Epithelial cell of esophagus (primary cell): ENCODE measurements around the gene TUBB3.

Experiments used
- DNase-seq: peaks from one replicate; pipeline ENCODE4 v3.0.0; 2010; ENCODE audit warnings: low read depth
- H3K4me3 ChIP-seq: 2 replicates; pipeline ENCODE4 v1.5.1; 2011; ENCODE audit warnings: mild to moderate bottlenecking, low read length, control low read depth
- TF ChIP-seq, protein P1 (sequence below): IDR thresholded peaks from 2 replicates; pipeline ENCODE4 v1.5.1; 2011; ENCODE audit warnings: low read depth, mild to moderate bottlenecking, low read length, control low read depth, inconsistent platforms; ENCODE audit not compliant: insufficient read depth; ENCODE audit errors: missing control alignments

Gene TUBB3

DNA sequence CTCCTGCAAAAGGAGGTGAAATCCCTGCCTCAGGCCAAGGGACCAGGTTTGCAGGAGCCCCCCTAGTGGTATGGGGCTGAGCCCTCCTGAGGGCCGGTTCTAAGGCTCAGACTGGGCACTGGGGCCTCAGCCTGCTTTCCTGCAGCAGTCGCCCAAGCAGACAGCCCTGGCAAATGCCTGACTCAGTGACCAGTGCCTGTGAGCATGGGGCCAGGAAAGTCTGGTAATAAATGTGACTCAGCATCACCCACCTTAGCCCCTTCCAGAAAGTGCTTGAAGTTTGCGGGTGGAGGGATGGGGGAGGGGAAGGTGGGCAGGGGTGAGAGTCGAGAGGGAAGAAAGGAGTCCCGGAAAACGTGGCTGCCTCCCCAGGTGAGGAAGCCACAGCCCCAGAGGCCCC lies 2.4 kb upstream of the TUBB3 start:
- H3K4me3 ChIP-seq: no peak overlapping the region
- TF ChIP-seq, protein P1, sequence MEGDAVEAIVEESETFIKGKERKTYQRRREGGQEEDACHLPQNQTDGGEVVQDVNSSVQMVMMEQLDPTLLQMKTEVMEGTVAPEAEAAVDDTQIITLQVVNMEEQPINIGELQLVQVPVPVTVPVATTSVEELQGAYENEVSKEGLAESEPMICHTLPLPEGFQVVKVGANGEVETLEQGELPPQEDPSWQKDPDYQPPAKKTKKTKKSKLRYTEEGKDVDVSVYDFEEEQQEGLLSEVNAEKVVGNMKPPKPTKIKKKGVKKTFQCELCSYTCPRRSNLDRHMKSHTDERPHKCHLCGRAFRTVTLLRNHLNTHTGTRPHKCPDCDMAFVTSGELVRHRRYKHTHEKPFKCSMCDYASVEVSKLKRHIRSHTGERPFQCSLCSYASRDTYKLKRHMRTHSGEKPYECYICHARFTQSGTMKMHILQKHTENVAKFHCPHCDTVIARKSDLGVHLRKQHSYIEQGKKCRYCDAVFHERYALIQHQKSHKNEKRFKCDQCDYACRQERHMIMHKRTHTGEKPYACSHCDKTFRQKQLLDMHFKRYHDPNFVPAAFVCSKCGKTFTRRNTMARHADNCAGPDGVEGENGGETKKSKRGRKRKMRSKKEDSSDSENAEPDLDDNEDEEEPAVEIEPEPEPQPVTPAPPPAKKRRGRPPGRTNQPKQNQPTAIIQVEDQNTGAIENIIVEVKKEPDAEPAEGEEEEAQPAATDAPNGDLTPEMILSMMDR: no peak
- no peak for DNase-seq

DNA sequence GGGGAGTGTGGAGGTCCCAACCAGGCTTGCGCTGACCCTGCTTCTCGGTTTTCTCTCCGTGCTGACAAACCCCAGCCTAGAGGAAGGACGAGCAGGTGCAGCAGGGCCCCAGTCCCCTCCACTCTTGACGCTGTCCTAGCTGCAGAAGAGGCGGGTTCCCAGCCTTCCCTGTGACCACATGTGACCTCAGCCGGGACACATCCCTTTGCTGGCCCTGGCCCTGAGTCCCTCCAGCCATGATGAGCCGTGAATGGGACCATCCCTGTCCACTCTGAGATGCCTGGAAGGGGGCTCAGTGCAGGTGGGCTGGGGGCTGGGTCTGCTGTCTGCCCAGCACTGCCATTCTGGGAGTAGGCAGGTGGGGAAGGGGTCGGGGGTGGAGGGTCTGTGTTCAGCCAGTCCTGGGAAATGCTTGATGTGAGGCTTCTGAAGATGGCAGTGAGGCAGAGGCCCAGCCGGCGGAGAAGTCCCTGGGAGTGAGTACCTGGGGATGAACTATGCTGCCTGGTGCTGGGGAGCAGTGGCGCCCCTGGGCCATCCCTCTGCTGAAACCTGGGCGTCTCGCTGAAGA lies 1.9 kb upstream of the TUBB3 start:
- no peak for DNase-seq
- TF ChIP-seq, protein P1: no peak
- H3K4me3 ChIP-seq: no peak overlapping the region

- peak; percentile 91 for DNase-seq
Measured at GRCh38 chr16:89921702-89922476, 1.3 kb upstream of the TUBB3 start.

DNA sequence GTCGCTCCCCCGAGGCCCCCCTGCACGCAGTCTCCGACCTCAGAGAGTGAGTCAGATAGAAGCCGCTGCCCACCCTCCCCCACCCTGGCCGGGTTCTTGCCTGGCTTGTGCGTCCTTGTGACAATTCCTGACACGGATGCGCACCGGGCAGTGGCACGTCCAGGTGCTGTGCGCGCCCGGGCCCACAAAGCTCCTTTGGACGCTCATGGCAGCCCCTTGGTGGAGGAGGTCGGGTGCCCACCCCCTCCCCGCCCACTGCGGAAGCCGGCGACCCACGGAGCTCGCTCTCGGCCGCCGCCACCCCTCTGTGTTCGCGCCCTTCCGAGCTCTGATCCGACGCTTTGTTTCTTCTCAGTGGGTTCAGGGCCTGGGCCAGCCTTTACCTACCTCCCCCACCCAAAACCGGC lies 662 bp upstream of the TUBB3 start:
- TF ChIP-seq, protein P1: no peak
- peak overlapping the region; percentile 52 for H3K4me3 ChIP-seq
- peak; percentile 79 for DNase-seq

More at GRCh38 chr16:89921702-89922476, 1.3 kb upstream of the TUBB3 start:
- H3K4me3 ChIP-seq: peak overlapping the region; percentile 52
- TF ChIP-seq, protein P1: no peak

GRCh38 chr16:89923640-89924296 lies 626 bp downstream of the TUBB3 start:
- H3K4me3 ChIP-seq: no peak overlapping the region
- TF ChIP-seq, protein P1: no peak
- no peak for DNase-seq

- TF ChIP-seq, protein P1: no peak
- no peak overlapping the region for H3K4me3 ChIP-seq
- peak; percentile 44 for DNase-seq
Measured at GRCh38 chr16:89924297-89924924, 1.3 kb downstream of the TUBB3 start.
